Measurements from ENCODE around the gene SNRNP40. TPM values are rescaled to one million over a fixed set of nuclear protein-coding genes. Genes with fewer than 3 reads are reported as not detected.

Gene SNRNP40
- total RNA-seq, 1 experiment from 2014 or later = 98.5 TPM

- DNase-seq (ENCODE audit: low read depth, low spot score) = no peak
- in situ Hi-C loops (cut with HindIII; ENCODE audit: low pct_unique_long_range_greater_than_20kb, low sequenced_read_pairs) = no loop called here
These were observed 81.5 kb downstream of the SNRNP40 start for GRCh38 chr1:31215065-31215570.

DNA sequence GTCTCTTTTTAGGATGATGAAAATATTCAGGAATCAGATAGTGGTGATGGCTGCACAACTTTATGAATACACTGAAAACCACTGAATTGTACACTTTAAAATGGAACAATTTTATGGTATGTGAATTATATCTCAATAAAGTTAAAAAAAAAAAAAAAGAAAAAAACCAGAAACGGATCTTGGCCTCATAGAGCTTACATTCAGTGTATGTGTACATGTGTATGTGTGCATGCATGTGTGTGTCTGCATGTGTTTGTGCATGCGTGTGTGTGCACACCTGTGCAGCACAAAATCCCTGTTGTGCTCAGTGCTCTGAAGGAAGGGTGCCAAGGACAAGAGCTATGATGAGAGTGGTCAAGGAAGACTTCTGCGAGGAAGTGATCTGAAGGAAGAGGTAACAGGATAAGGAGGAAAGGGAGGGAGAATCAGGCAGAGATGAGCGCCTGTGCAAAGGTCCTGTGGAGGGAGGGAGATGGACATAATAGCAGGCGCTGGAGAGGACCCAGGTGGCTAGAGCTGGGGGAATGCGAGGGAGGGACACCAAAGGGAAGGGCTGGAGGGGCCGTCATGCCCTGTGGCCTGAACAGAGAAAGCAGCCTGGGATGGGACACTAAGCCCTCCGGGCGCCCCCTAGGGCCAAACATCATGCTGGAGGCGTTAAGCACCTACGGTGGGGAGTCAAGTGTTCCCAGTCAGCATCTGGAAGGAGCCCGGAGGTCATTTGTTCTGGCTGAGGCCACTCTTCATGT, 82.1 kb downstream of the SNRNP40 start:
- DNase-seq (ENCODE audit: low read depth, low spot score) = no peak
- in situ Hi-C loops (cut with HindIII; ENCODE audit: low pct_unique_long_range_greater_than_20kb, low sequenced_read_pairs) = no loop called here

Other genes starting within 250 kb of the SNRNP40 start
- 29.5 and 32.4 TPM in 2 replicates for gene PUM1, start 231.1 kb downstream of the SNRNP40 start, total RNA-seq (2014; rRNA removed; shearing (Covaris generic))
- gene NKAIN1, start 56.9 kb downstream of the SNRNP40 start, total RNA-seq (2014; rRNA removed; shearing (Covaris generic)) = 2.9 and 5.1 TPM in 2 replicates
- 35.3 and 38.0 TPM in 2 replicates for gene ZCCHC17, start 244 bp upstream of the SNRNP40 start, total RNA-seq (2014; rRNA removed; shearing (Covaris generic))
- gene FABP3, start 76.3 kb upstream of the SNRNP40 start, total RNA-seq (2014; rRNA removed; shearing (Covaris generic)) = not detected in 2 replicates
- gene SERINC2, start 116.4 kb upstream of the SNRNP40 start, total RNA-seq (2014; rRNA removed; shearing (Covaris generic)) = 6.6 and 8.1 TPM in 2 replicates

Data from SK-MEL-5 (cell line).